CD4-positive, CD25-positive, alpha-beta regulatory T cell (primary cell): Measurements from ENCODE around the gene DSCAM. TPM values are rescaled to one million over a fixed set of nuclear protein-coding genes. Genes with fewer than 3 reads are reported as not detected.

Experiments
- ATAC-seq, 2 donors: fragments of 150-1000 bp; cut with Tn5 transposase; one replicate each; pipeline ENCODE4 v1.10.0; 2021; ENCODE audit warnings: low read depth in 2 of 2, moderate number of reproducible peaks in 2 of 2, moderate library complexity in 1 of 2
- DNase-seq, 3 donors: peaks; one replicate each; pipeline versions ENCODE4 v3.0.0 to v3.0.0-alpha.2; 2012 to 2022; ENCODE audit warnings: mixed read lengths in 1 of 3
- H3K27ac ChIP-seq: one replicate; pipeline ENCODE4 v1.7.0; 2013; ENCODE audit warnings: mild to moderate bottlenecking, low read length; ENCODE audit not compliant: insufficient read depth, poor library complexity, severe bottlenecking
- H3K27me3 ChIP-seq: one replicate; pipeline ENCODE4 v1.7.0; 2013; ENCODE audit warnings: low read length; ENCODE audit not compliant: control insufficient read depth, insufficient read depth
- H3K36me3 ChIP-seq: one replicate; pipeline ENCODE4 v1.7.0; 2013; ENCODE audit warnings: mild to moderate bottlenecking, low read length, moderate library complexity; ENCODE audit not compliant: control insufficient read depth, insufficient read depth
- H3K4me1 ChIP-seq: 2 replicates; pipeline ENCODE4 v1.7.0; 2013; ENCODE audit warnings: mild to moderate bottlenecking, low read length; ENCODE audit not compliant: insufficient read depth, control insufficient read depth, poor library complexity, severe bottlenecking
- H3K4me3 ChIP-seq: one replicate; pipeline ENCODE4 v1.7.0; 2013; ENCODE audit warnings: low read depth, mild to moderate bottlenecking, low read length, moderate library complexity
- H3K9me3 ChIP-seq, 2 experiments: 1 replicate in 1 of 2; 2 replicates in 1 of 2; pipeline ENCODE4 v1.7.0; 2013; ENCODE audit warnings: low read length in 2 of 2, mild to moderate bottlenecking in 1 of 2, moderate library complexity in 1 of 2; ENCODE audit not compliant: control insufficient read depth in 2 of 2
- H3K27ac Mint-ChIP-seq, 3 donors: one replicate each; pipeline ENCODE4 v1.8.0; 2020 to 2022; ENCODE audit warnings: mild to moderate bottlenecking in 3 of 3, mixed read lengths in 3 of 3, moderate library complexity in 2 of 3
- H3K27me3 Mint-ChIP-seq: one replicate; pipeline ENCODE4 v1.8.0; 2022; ENCODE audit warnings: mild to moderate bottlenecking, mixed read lengths
- H3K36me3 Mint-ChIP-seq: one replicate; pipeline ENCODE4 v1.8.0; 2020; ENCODE audit warnings: mixed read lengths
- H3K4me1 Mint-ChIP-seq, 4 donors: one replicate each; pipeline ENCODE4 v1.8.0; 2020 to 2022; ENCODE audit warnings: mixed read lengths in 4 of 4, mild to moderate bottlenecking in 1 of 4
- H3K4me3 Mint-ChIP-seq, 4 donors: one replicate each; pipeline ENCODE4 v1.8.0; 2020 to 2022; ENCODE audit warnings: mild to moderate bottlenecking in 4 of 4, mixed read lengths in 4 of 4, moderate library complexity in 3 of 4
- H3K9me3 Mint-ChIP-seq, 7 donors: one replicate each; pipeline ENCODE4 v1.8.0; 2020 to 2022; ENCODE audit warnings: mixed read lengths in 7 of 7, mild to moderate bottlenecking in 3 of 7, moderate library complexity in 2 of 7
- polyA plus RNA-seq, 4 donors: library from polyadenylated mRNA; unstranded; fragments of 300-500 nt; fragmentation: Illumina TruSeq; gene quantifications; one replicate each; pipeline ENCODE4 v1.2.3, GENCODE V29; 2021
- total RNA-seq: library from RNA; stranded (reverse); gene quantifications from one replicate; pipeline ENCODE4 v1.2.3, GENCODE V29; 2022

DSCAM gene
- total and polyA plus RNA-seq, 5 donors from 2014 or later, result not detected

GRCh38 chr21:40819071-40819900 lies 27.7 kb downstream of the DSCAM start:
- Mint-ChIP-seq H3K27me3 (no peaks in the 10 kb centered on the region), H3K27ac (no peak overlapping the region), H3K4me1 (no peaks in the 10 kb centered on the region), H3K9me3 (peaks cover 0 to 14% (median 5%) of the 10 kb centered on the region in 7 donors), H3K36me3 (no peaks in the 10 kb centered on the region), H3K4me3 (no peak overlapping the region)
- Histone ChIP-seq H3K36me3 (no peaks in the 10 kb centered on the region), H3K27ac (no peak overlapping the region), H3K4me1 (no peaks in the 10 kb centered on the region), H3K9me3 (no peaks in the 10 kb centered on the region), H3K27me3 (no peaks in the 10 kb centered on the region), H3K4me3 (no peak overlapping the region)
- ATAC-seq (no peak), DNase-seq (no peak)

- Histone ChIP-seq H3K4me3 (no peak overlapping the region), H3K4me1 (no peaks in the 10 kb centered on the region), H3K27me3 (no peaks in the 10 kb centered on the region), H3K9me3 (no peaks in the 10 kb centered on the region), H3K27ac (no peak overlapping the region), H3K36me3 (no peaks in the 10 kb centered on the region)
- no peak for DNase-seq
- H3K27ac Mint-ChIP-seq, result no peak overlapping the region
- H3K4me3 Mint-ChIP-seq, result no peak overlapping the region
- H3K36me3 Mint-ChIP-seq, result no peaks in the 10 kb centered on the region
- no peak for ATAC-seq
- no peaks in the 10 kb centered on the region for H3K27me3 Mint-ChIP-seq
- peaks cover 0 to 10% (median 3%) of the 10 kb centered on the region in 7 donors for H3K9me3 Mint-ChIP-seq
- no peaks in the 10 kb centered on the region for H3K4me1 Mint-ChIP-seq
Observed at GRCh38 chr21:40813918-40814317, 33.0 kb downstream of the DSCAM start.

- no peaks in the 10 kb centered on the region for H3K4me1 Mint-ChIP-seq
- ATAC-seq (no peak), DNase-seq (no peak)
- no peaks in the 10 kb centered on the region for H3K27me3 ChIP-seq
- H3K4me3 Mint-ChIP-seq, result no peak overlapping the region
- H3K27ac Mint-ChIP-seq, result no peak overlapping the region
- H3K4me1 ChIP-seq, result no peaks in the 10 kb centered on the region
- no peak overlapping the region for H3K4me3 ChIP-seq
- no peaks in the 10 kb centered on the region for H3K36me3 ChIP-seq
- H3K36me3 Mint-ChIP-seq, result no peaks in the 10 kb centered on the region
- no peaks in the 10 kb centered on the region for H3K27me3 Mint-ChIP-seq
- peaks cover 5 to 12% (median 7%) of the 10 kb centered on the region in 7 donors for H3K9me3 Mint-ChIP-seq
- no peak overlapping the region for H3K27ac ChIP-seq
- no peaks in the 10 kb centered on the region for H3K9me3 ChIP-seq
Observed at GRCh38 chr21:40809673-40810197, 37.2 kb downstream of the DSCAM start.

GRCh38 chr21:40803101-40803500 lies 43.9 kb downstream of the DSCAM start:
- Mint-ChIP-seq H3K27ac (no peak overlapping the region), H3K36me3 (no peaks in the 10 kb centered on the region), H3K27me3 (no peaks in the 10 kb centered on the region), H3K4me1 (no peaks in the 10 kb centered on the region), H3K9me3 (peaks cover 2 to 28% (median 11%) of the 10 kb centered on the region in 7 donors), H3K4me3 (no peak overlapping the region)
- H3K27ac ChIP-seq, result no peak overlapping the region
- H3K27me3 ChIP-seq, result no peaks in the 10 kb centered on the region
- H3K9me3 ChIP-seq, result peaks cover 4 to 33% of the 10 kb centered on the region in 2 experiments
- no peaks in the 10 kb centered on the region for H3K36me3 ChIP-seq
- ATAC-seq (no peak), DNase-seq (no peak)
- no peaks in the 10 kb centered on the region for H3K4me1 ChIP-seq
- no peak overlapping the region for H3K4me3 ChIP-seq

GRCh38 chr21:40800126-40800525 lies 46.8 kb downstream of the DSCAM start:
- H3K9me3 Mint-ChIP-seq, result peaks cover 5 to 34% (median 10%) of the 10 kb centered on the region in 7 donors
- Histone ChIP-seq H3K36me3 (no peaks in the 10 kb centered on the region), H3K27me3 (no peaks in the 10 kb centered on the region), H3K4me1 (no peaks in the 10 kb centered on the region), H3K9me3 (peaks cover 4 to 33% of the 10 kb centered on the region in 2 experiments), H3K4me3 (no peak overlapping the region), H3K27ac (no peak overlapping the region)
- no peak overlapping the region for H3K27ac Mint-ChIP-seq
- H3K27me3 Mint-ChIP-seq, result no peaks in the 10 kb centered on the region
- no peaks in the 10 kb centered on the region for H3K4me1 Mint-ChIP-seq
- H3K36me3 Mint-ChIP-seq, result no peaks in the 10 kb centered on the region
- ATAC-seq, result no peak
- no peak overlapping the region for H3K4me3 Mint-ChIP-seq
- DNase-seq, result no peak

GRCh38 chr21:40797891-40798290 lies 49.1 kb downstream of the DSCAM start:
- Mint-ChIP-seq H3K9me3 (peaks cover 2 to 33% (median 7%) of the 10 kb centered on the region in 7 donors), H3K36me3 (no peaks in the 10 kb centered on the region), H3K27me3 (no peaks in the 10 kb centered on the region), H3K4me1 (no peaks in the 10 kb centered on the region), H3K4me3 (no peak overlapping the region), H3K27ac (no peak overlapping the region)
- H3K27me3 ChIP-seq, result no peaks in the 10 kb centered on the region
- H3K36me3 ChIP-seq, result no peaks in the 10 kb centered on the region
- ATAC-seq, result no peak
- no peak for DNase-seq
- peaks cover 4 to 33% of the 10 kb centered on the region in 2 experiments for H3K9me3 ChIP-seq
- H3K4me1 ChIP-seq, result no peaks in the 10 kb centered on the region
- no peak overlapping the region for H3K4me3 ChIP-seq
- no peak overlapping the region for H3K27ac ChIP-seq

- DNase-seq, result no peak
- Mint-ChIP-seq H3K9me3 (peaks cover 2 to 35% (median 7%) of the 10 kb centered on the region in 7 donors), H3K4me3 (no peak overlapping the region), H3K36me3 (no peaks in the 10 kb centered on the region), H3K4me1 (no peaks in the 10 kb centered on the region), H3K27me3 (no peaks in the 10 kb centered on the region), H3K27ac (no peak overlapping the region)
- ATAC-seq, result no peak
- H3K4me1 ChIP-seq, result no peaks in the 10 kb centered on the region
- no peaks in the 10 kb centered on the region for H3K36me3 ChIP-seq
- no peaks in the 10 kb centered on the region for H3K27me3 ChIP-seq
- H3K9me3 ChIP-seq, result peaks cover 4 to 31% of the 10 kb centered on the region in 2 experiments
- no peak overlapping the region for H3K27ac ChIP-seq
- no peak overlapping the region for H3K4me3 ChIP-seq
Observed at GRCh38 chr21:40797410-40797809, 49.5 kb downstream of the DSCAM start.

GRCh38 chr21:40796464-40796863 lies 50.5 kb downstream of the DSCAM start:
- Mint-ChIP-seq H3K27me3 (no peaks in the 10 kb centered on the region), H3K4me3 (no peak overlapping the region), H3K36me3 (no peaks in the 10 kb centered on the region), H3K27ac (no peak overlapping the region), H3K4me1 (no peaks in the 10 kb centered on the region), H3K9me3 (peaks cover 2 to 37% (median 7%) of the 10 kb centered on the region in 7 donors)
- H3K36me3 ChIP-seq, result no peaks in the 10 kb centered on the region
- no peak overlapping the region for H3K27ac ChIP-seq
- no peak for DNase-seq
- H3K4me3 ChIP-seq, result no peak overlapping the region
- peaks cover 4 to 25% of the 10 kb centered on the region in 2 experiments for H3K9me3 ChIP-seq
- no peaks in the 10 kb centered on the region for H3K27me3 ChIP-seq
- H3K4me1 ChIP-seq, result no peaks in the 10 kb centered on the region
- no peak for ATAC-seq
